Measurements from ENCODE around the gene PTPN13.

Gene PTPN13

DNA sequence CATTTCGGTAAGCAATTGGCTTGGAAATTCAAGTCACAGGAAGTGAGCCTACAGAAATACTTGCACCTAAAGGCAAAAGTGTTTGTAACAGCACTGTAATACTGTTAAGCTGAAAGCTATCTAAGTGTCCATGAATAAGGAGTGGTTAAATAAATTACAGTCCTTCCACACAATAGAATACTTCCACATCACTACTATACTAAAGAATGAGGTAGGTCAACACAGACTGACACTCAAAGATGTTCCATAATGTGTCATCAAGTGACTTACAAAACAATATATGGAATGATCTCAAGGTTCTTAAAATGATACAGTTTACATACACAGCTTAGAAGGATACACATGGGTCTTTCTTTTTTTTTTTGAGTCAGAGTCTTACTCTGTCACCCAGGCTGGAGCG is 228.0 kb downstream of the PTPN13 start:
- no peaks in the 10 kb centered on the region for H3K9me3 ChIP-seq (ENCODE audit: insufficient read depth, low read length, severe bottlenecking)
- no peaks in the 10 kb centered on the region for H3K27me3 ChIP-seq (ENCODE audit: insufficient read depth, low read length, poor library complexity)
- H3K27ac ChIP-seq (ENCODE audit: low read length): no peak overlapping the region
- H3K4me2 ChIP-seq (ENCODE audit: insufficient read depth, low read length): no peak overlapping the region
- DNase-seq: no peak
- H3K4me3 ChIP-seq (ENCODE audit: low read depth in 1 of 2, low read length in 2 of 2): no peak overlapping the region
- H3K4me1 ChIP-seq (ENCODE audit: insufficient read depth, low read length): no peaks in the 10 kb centered on the region
- no peaks in the 10 kb centered on the region for H4K20me1 ChIP-seq (ENCODE audit: insufficient read depth, low read length)
- H3K36me3 ChIP-seq (ENCODE audit: insufficient read depth, low read length): no peaks in the 10 kb centered on the region
- no peak for ATAC-seq (ENCODE audit: insufficient read depth, low read depth)
- H3K9ac ChIP-seq (ENCODE audit: low read depth, low read length): no peak overlapping the region
- no peak overlapping the region for H2AFZ ChIP-seq (ENCODE audit: low read depth, low read length)
- TF ChIP-seq EZH2 (IDR thresholded peaks at IDR 0.05; ENCODE audit: borderline replicate concordance, low read depth, low read length, severe bottlenecking): no peak
- TF ChIP-seq, protein P1, sequence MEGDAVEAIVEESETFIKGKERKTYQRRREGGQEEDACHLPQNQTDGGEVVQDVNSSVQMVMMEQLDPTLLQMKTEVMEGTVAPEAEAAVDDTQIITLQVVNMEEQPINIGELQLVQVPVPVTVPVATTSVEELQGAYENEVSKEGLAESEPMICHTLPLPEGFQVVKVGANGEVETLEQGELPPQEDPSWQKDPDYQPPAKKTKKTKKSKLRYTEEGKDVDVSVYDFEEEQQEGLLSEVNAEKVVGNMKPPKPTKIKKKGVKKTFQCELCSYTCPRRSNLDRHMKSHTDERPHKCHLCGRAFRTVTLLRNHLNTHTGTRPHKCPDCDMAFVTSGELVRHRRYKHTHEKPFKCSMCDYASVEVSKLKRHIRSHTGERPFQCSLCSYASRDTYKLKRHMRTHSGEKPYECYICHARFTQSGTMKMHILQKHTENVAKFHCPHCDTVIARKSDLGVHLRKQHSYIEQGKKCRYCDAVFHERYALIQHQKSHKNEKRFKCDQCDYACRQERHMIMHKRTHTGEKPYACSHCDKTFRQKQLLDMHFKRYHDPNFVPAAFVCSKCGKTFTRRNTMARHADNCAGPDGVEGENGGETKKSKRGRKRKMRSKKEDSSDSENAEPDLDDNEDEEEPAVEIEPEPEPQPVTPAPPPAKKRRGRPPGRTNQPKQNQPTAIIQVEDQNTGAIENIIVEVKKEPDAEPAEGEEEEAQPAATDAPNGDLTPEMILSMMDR (IDR thresholded peaks at IDR 0.05; ENCODE audit: borderline replicate concordance, extremely low read depth, low read length, poor library complexity, severe bottlenecking): no peak
- H3K79me2 ChIP-seq (ENCODE audit: insufficient read depth, low read length): no peaks in the 10 kb centered on the region

DNA sequence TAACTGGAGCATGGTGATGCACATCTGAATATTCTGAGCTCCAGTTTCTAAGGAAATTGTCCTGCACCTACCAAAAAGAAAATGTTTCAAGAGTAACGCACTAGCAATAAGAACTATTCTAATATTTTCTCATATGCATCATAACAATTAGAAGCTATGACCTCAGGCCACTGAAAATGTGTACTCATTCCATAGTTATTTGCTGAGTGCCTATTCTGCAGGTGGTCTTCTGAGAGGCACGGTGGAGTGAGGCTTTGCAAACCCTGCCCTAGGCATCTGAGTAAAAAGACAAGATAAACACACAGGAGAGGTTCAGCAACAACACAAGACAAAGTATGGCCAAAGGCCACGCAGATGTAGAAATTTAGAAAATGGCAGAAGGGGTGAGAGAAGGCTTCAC is 231.4 kb downstream of the PTPN13 start:
- no peak overlapping the region for H3K9ac ChIP-seq (ENCODE audit: low read depth, low read length)
- H3K36me3 ChIP-seq (ENCODE audit: insufficient read depth, low read length): no peaks in the 10 kb centered on the region
- H3K4me3 ChIP-seq (ENCODE audit: low read depth in 1 of 2, low read length in 2 of 2): no peak overlapping the region
- H3K27ac ChIP-seq (ENCODE audit: low read length): no peak overlapping the region
- TF ChIP-seq, protein P1 (IDR thresholded peaks at IDR 0.05; ENCODE audit: borderline replicate concordance, extremely low read depth, low read length, poor library complexity, severe bottlenecking): no peak
- TF ChIP-seq EZH2 (IDR thresholded peaks at IDR 0.05; ENCODE audit: borderline replicate concordance, low read depth, low read length, severe bottlenecking): no peak
- no peaks in the 10 kb centered on the region for H3K4me1 ChIP-seq (ENCODE audit: insufficient read depth, low read length)
- ATAC-seq (ENCODE audit: insufficient read depth, low read depth) (no peak), DNase-seq (no peak)
- H4K20me1 ChIP-seq (ENCODE audit: insufficient read depth, low read length): no peaks in the 10 kb centered on the region
- no peak overlapping the region for H2AFZ ChIP-seq (ENCODE audit: low read depth, low read length)
- no peaks in the 10 kb centered on the region for H3K79me2 ChIP-seq (ENCODE audit: insufficient read depth, low read length)
- H3K9me3 ChIP-seq (ENCODE audit: insufficient read depth, low read length, severe bottlenecking): no peaks in the 10 kb centered on the region
- no peak overlapping the region for H3K4me2 ChIP-seq (ENCODE audit: insufficient read depth, low read length)
- H3K27me3 ChIP-seq (ENCODE audit: insufficient read depth, low read length, poor library complexity): no peaks in the 10 kb centered on the region

DNA sequence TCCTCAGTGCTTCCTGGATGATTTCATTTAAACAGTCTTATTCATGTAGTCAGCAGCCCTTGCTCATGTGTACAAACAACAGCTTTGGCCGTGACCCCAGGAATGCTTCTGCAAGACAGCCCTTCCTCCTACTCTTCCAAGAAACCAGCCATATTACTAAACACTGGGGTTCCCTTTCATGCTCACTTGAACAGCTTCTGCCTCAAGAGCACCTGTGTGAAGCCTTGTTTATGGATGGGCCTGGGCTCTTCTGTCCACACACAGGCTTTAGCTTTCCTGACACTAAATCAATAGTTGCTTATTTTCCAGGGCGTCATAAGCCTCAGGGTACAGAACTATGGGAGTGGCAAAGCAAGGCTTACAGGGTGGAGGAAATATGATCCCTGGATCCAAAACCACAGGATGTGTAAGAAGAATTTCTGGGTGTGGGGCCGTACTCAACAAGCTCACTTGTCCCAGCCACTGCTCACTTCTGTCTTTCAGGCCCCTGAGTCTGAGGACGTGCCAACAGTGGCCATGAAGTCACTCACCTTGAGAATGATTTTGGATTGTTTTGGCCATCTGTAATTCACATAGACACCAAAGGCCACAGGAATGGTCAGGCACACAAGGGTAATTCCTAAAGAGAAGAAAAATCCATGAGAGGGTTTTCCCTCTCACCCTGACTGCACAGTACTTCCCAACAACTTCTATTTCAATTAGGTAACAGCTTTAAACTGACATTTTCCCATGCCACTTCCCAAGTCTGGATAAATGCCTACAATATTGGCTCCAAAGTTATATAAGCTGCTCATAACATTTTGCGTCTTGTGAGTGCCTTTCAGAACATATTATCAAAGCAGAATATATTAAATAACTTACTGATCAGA is 237.4 kb downstream of the PTPN13 start:
- Histone ChIP-seq H3K27me3 (ENCODE audit: insufficient read depth, low read length, poor library complexity) (peaks cover 2% of the 10 kb centered on the region), H3K4me3 (ENCODE audit: low read depth in 1 of 2, low read length in 2 of 2) (no peak overlapping the region), H3K4me2 (ENCODE audit: insufficient read depth, low read length) (no peak overlapping the region), H3K4me1 (ENCODE audit: insufficient read depth, low read length) (no peaks in the 10 kb centered on the region), H3K9me3 (ENCODE audit: insufficient read depth, low read length, severe bottlenecking) (no peaks in the 10 kb centered on the region), H3K27ac (ENCODE audit: low read length) (no peak overlapping the region), H2AFZ (ENCODE audit: low read depth, low read length) (no peak overlapping the region), H3K9ac (ENCODE audit: low read depth, low read length) (no peak overlapping the region), H4K20me1 (ENCODE audit: insufficient read depth, low read length) (no peaks in the 10 kb centered on the region), H3K36me3 (ENCODE audit: insufficient read depth, low read length) (no peaks in the 10 kb centered on the region), H3K79me2 (ENCODE audit: insufficient read depth, low read length) (no peaks in the 10 kb centered on the region)
- DNase-seq (no peak), ATAC-seq (ENCODE audit: insufficient read depth, low read depth) (no peak)
- no peak for TF ChIP-seq EZH2 (IDR thresholded peaks at IDR 0.05; ENCODE audit: borderline replicate concordance, low read depth, low read length, severe bottlenecking)

DNA sequence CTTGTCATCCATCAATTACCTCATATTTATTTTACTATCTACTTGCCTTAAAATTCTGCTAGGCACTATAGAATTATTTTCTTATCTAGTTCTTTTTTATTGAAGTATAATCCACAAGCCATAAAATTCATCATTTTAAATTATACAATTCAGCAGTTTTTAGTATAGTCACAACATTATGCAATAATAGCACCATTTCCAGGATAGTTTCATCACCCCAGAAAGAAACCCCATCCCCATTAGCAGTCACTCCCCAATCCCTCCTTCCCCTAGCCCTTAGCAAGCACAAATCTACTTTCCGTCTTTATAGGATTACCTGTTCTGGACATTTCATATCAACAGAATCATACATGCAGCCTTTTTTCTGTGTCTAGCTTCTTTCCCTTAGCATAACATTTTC is 239.5 kb downstream of the PTPN13 start:
- H3K4me1 ChIP-seq (ENCODE audit: insufficient read depth, low read length): no peaks in the 10 kb centered on the region
- H4K20me1 ChIP-seq (ENCODE audit: insufficient read depth, low read length): no peaks in the 10 kb centered on the region
- no peak overlapping the region for H3K4me2 ChIP-seq (ENCODE audit: insufficient read depth, low read length)
- H3K9me3 ChIP-seq (ENCODE audit: insufficient read depth, low read length, severe bottlenecking): no peaks in the 10 kb centered on the region
- H3K79me2 ChIP-seq (ENCODE audit: insufficient read depth, low read length): no peaks in the 10 kb centered on the region
- no peak overlapping the region for H3K9ac ChIP-seq (ENCODE audit: low read depth, low read length)
- H3K4me3 ChIP-seq (ENCODE audit: low read depth in 1 of 2, low read length in 2 of 2): no peak overlapping the region
- H2AFZ ChIP-seq (ENCODE audit: low read depth, low read length): no peak overlapping the region
- peaks cover 2% of the 10 kb centered on the region for H3K27me3 ChIP-seq (ENCODE audit: insufficient read depth, low read length, poor library complexity)
- TF ChIP-seq, protein P1 (IDR thresholded peaks at IDR 0.05; ENCODE audit: borderline replicate concordance, extremely low read depth, low read length, poor library complexity, severe bottlenecking): no peak
- no peak for TF ChIP-seq EZH2 (IDR thresholded peaks at IDR 0.05; ENCODE audit: borderline replicate concordance, low read depth, low read length, severe bottlenecking)
- no peak overlapping the region for H3K27ac ChIP-seq (ENCODE audit: low read length)
- ATAC-seq (ENCODE audit: insufficient read depth, low read depth) (no peak), DNase-seq (no peak)
- H3K36me3 ChIP-seq (ENCODE audit: insufficient read depth, low read length): no peaks in the 10 kb centered on the region
